Measurements from ENCODE around the gene ZNF467. TPM values are rescaled to one million over a fixed set of nuclear protein-coding genes. Genes with fewer than 3 reads are reported as not detected.
A peak's percentile ranks its signal among the peaks of the same experiment; 100 is the strongest.

Gene ZNF467
- total and polyA plus RNA-seq, 2 of the 8 experiments (the other 6 are each of a cell fraction or from before 2014, with no cell fraction given) = 0.50 to 0.51 TPM

- Histone ChIP-seq H3K23me2 (ENCODE audit: low read depth, low read length) (peaks cover 14% of the 10 kb centered on the region; the same call in 1 of the 2 replicates), H2AK5ac (ENCODE audit: low read depth, low read length) (no peak overlapping the region), H3K27me3 (replicated peaks in 1 of 4; ENCODE audit: control insufficient read depth in 3 of 4, extremely low read depth in 1 of 4, insufficient read depth in 3 of 4, low read length in 3 of 4) (peaks cover 36 to 66% (median 62%) of the 10 kb centered on the region in 4 experiments), H3K4me3 (ENCODE audit: extremely low read depth in 1 of 4, insufficient read depth in 2 of 4, low read depth in 3 of 4, low read length in 4 of 4) (peak overlapping the region; percentile 44 to 93 (median 45)), H3K14ac (ENCODE audit: insufficient read length) (no peak overlapping the region), H2BK5ac (ENCODE audit: low read depth, low read length) (no peak overlapping the region; the same call in 1 of the 2 replicates), H4K91ac (replicated peaks; ENCODE audit: insufficient read length, low read length) (no peak overlapping the region), H3K9ac (replicated peaks in 1 of 4; ENCODE audit: extremely low read depth in 1 of 4, low read depth in 3 of 4, low read length in 3 of 4) (no peak overlapping the region), H2BK20ac (ENCODE audit: low read length) (no peak overlapping the region), H3K4ac (replicated peaks; ENCODE audit: insufficient read length, low read depth, low read length) (no peak overlapping the region), H2AFZ (ENCODE audit: low read length) (no peak overlapping the region), H2BK15ac (ENCODE audit: low read length) (no peak overlapping the region), H4K20me1 (replicated peaks in 1 of 2; ENCODE audit: control insufficient read depth in 1 of 2, insufficient read depth in 2 of 2, low read length in 2 of 2) (peaks cover 0 to 5% of the 10 kb centered on the region in 2 experiments), H3K18ac (ENCODE audit: extremely low read depth, low read length) (no peak overlapping the region), H3K27ac (ENCODE audit: low read depth, low read length) (no peak overlapping the region), H3K79me2 (ENCODE audit: control insufficient read depth in 1 of 2, insufficient read depth in 2 of 2, low read length in 2 of 2) (no peaks in the 10 kb centered on the region), H3K79me1 (ENCODE audit: low read depth, low read length) (no peaks in the 10 kb centered on the region), H3K4me2 (ENCODE audit: insufficient read depth in 1 of 2, low read depth in 2 of 2, low read length in 2 of 2) (peak overlapping the region; percentile 70 to 84), H2BK12ac (ENCODE audit: low read depth, low read length) (no peak overlapping the region), H4K5ac (ENCODE audit: insufficient read length, low read depth, low read length) (no peak overlapping the region), H2BK120ac (replicated peaks; ENCODE audit: low read depth, low read length) (no peak overlapping the region), H3K36me3 (ENCODE audit: control insufficient read depth in 2 of 4, insufficient read depth in 4 of 4, low read length in 3 of 4) (no peaks in the 10 kb centered on the region), H3K56ac (replicated peaks; ENCODE audit: insufficient read length, low read depth, low read length) (no peak overlapping the region), H3K23ac (ENCODE audit: insufficient read length) (no peak overlapping the region), H3K9me3 (ENCODE audit: insufficient read depth in 2 of 2, low read depth in 1 of 2, low read length in 1 of 2) (no peaks in the 10 kb centered on the region), H4K8ac (ENCODE audit: extremely low read depth, insufficient read depth, low read length) (no peak overlapping the region; the same call in 1 of the 2 replicates), H3K4me1 (replicated peaks in 1 of 4; ENCODE audit: control insufficient read depth in 3 of 4, insufficient read depth in 4 of 4, low read length in 3 of 4) (peaks cover 0 to 9% (median 7%) of the 10 kb centered on the region in 4 experiments; a peak in 6 of 7 replicates)
- CTCF ChIA-PET (ENCODE audit: partially characterized antibody) = interaction anchor here (1.0 to 12.9 kb wide), 5 partner anchors 17 to 146 kb away, joined by 3 to 115 read pairs (median 4); no protein-coding TSS in a partner anchor
- 0% methylated on average over 1 of the region's 47 CpGs; no CpG with 5 or more reads in 1 of the 2 experiments for WGBS, 2 experiments (ENCODE audit: extremely low coverage in 1 of 2, insufficient coverage in 1 of 2, insufficient read length in 1 of 2, insufficient replicate concordance in 2 of 2, low coverage in 1 of 2, low lambda C conversion rate in 2 of 2, missing lambda C conversion rate in 1 of 2)
- peak in 1 of 2 experiments; percentile 68 for DNase-seq (ENCODE audit: low read depth in 1 of 2, low spot score in 2 of 2)
- no peak for FAIRE-seq
- TF ChIP-seq RBBP5 (IDR thresholded peaks at IDR 0.05; ENCODE audit: borderline replicate concordance, low read depth, low read length) (0 out of 2 replicates have a peak, but pooled peaks have one; percentile 9), TAF7 (optimal IDR thresholded peaks at IDR 0.05; ENCODE audit: borderline replicate concordance, low read depth, low read length) (no peak), ASH2L (IDR thresholded peaks at IDR 0.05; ENCODE audit: low read length) (peak; percentile 45)
- POLR2A ChIA-PET (ENCODE audit: partially characterized antibody) = interaction anchor here (0.7 to 1.8 kb wide), 3 partner anchors 16 to 112 kb away, joined by 3 to 6 read pairs (median 5); no protein-coding TSS in a partner anchor
Observed at GRCh38 chr7:149772241-149772955, 990 bp downstream of the ZNF467 start.

Data from H1 (cell line).